ENCODE results near the gene USP46.

Gene USP46

GRCh38 chr4:52648836-52649235 lies 10.3 kb downstream of the USP46 start:
- H3K4me3 ChIP-seq (ENCODE audit: low read length), result no peak overlapping the region
- no peak overlapping the region for H3K27ac ChIP-seq (ENCODE audit: low read depth, low read length)
- H3K4me1 ChIP-seq (ENCODE audit: control insufficient read depth, insufficient read depth, low read length), result peaks cover 2% of the 10 kb centered on the region
- H3K27me3 ChIP-seq (ENCODE audit: control insufficient read depth, insufficient read depth, low read length), result no peaks in the 10 kb centered on the region
- no peaks in the 10 kb centered on the region for H3K36me3 ChIP-seq (ENCODE audit: control insufficient read depth, insufficient read depth, low read length)
- no peak overlapping the region for H3K9ac ChIP-seq (ENCODE audit: low read length)

DNA sequence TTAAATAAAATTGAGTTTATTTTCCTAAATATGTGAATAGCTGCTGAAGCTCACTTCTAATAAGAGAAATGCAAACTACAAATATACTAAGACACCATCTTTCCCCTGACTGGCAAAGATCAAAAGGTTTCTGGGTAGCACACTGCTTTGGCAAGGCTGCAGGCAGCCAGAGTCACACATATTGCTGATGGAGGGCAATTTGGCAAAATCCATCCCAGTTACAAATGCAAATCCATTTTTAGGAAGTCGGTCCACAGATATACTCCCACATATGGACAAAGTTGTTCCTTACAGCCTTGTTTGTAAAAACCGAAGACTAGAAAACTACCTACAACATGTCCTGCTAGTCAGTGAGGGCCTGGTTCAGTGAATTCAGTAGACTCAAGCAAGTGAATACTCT lies 12.4 kb downstream of the USP46 start:
- H3K9ac ChIP-seq (ENCODE audit: low read length), result no peak overlapping the region
- H3K4me1 ChIP-seq (ENCODE audit: control insufficient read depth, insufficient read depth, low read length), result peaks cover 4% of the 10 kb centered on the region
- H3K27me3 ChIP-seq (ENCODE audit: control insufficient read depth, insufficient read depth, low read length), result no peaks in the 10 kb centered on the region
- no peak overlapping the region for H3K4me3 ChIP-seq (ENCODE audit: low read length)
- no peak overlapping the region for H3K27ac ChIP-seq (ENCODE audit: low read depth, low read length)
- no peaks in the 10 kb centered on the region for H3K36me3 ChIP-seq (ENCODE audit: control insufficient read depth, insufficient read depth, low read length)

- Histone ChIP-seq H3K4me3 (ENCODE audit: low read length) (no peak overlapping the region), H3K4me1 (ENCODE audit: control insufficient read depth, insufficient read depth, low read length) (peaks cover 10% of the 10 kb centered on the region), H3K27ac (ENCODE audit: low read depth, low read length) (no peak overlapping the region), H3K27me3 (ENCODE audit: control insufficient read depth, insufficient read depth, low read length) (no peaks in the 10 kb centered on the region), H3K9ac (ENCODE audit: low read length) (no peak overlapping the region), H3K36me3 (ENCODE audit: control insufficient read depth, insufficient read depth, low read length) (no peaks in the 10 kb centered on the region)
Observed at GRCh38 chr4:52646096-52646495, 13.0 kb downstream of the USP46 start.

DNA sequence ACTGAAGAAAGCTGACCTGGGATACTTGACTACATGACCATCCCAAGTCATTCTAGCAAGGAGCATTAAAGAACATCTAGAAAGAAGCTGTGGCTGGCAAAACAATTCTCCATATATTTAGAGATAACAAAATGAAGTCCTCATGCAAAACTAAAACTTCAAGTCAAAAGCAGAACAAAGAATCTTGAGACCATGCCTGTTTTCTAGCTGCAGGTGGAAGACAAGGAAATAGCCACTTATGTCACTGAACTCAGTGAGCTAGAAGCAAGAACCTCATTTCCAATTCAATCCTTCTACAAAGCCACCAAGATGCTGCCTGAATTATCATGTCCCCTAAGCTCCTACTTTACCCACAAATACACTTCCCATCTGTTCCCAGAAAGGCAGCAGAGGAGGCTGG lies 13.8 kb downstream of the USP46 start:
- peaks cover 12% of the 10 kb centered on the region for H3K4me1 ChIP-seq (ENCODE audit: control insufficient read depth, insufficient read depth, low read length)
- H3K27me3 ChIP-seq (ENCODE audit: control insufficient read depth, insufficient read depth, low read length), result no peaks in the 10 kb centered on the region
- H3K27ac ChIP-seq (ENCODE audit: low read depth, low read length), result no peak overlapping the region
- H3K4me3 ChIP-seq (ENCODE audit: low read length), result no peak overlapping the region
- H3K36me3 ChIP-seq (ENCODE audit: control insufficient read depth, insufficient read depth, low read length), result no peaks in the 10 kb centered on the region
- no peak overlapping the region for H3K9ac ChIP-seq (ENCODE audit: low read length)

- H3K9ac ChIP-seq (ENCODE audit: low read length), result no peak overlapping the region
- H3K4me1 ChIP-seq (ENCODE audit: control insufficient read depth, insufficient read depth, low read length), result peaks cover 12% of the 10 kb centered on the region
- no peak overlapping the region for H3K4me3 ChIP-seq (ENCODE audit: low read length)
- no peaks in the 10 kb centered on the region for H3K27me3 ChIP-seq (ENCODE audit: control insufficient read depth, insufficient read depth, low read length)
- H3K36me3 ChIP-seq (ENCODE audit: control insufficient read depth, insufficient read depth, low read length), result no peaks in the 10 kb centered on the region
- H3K27ac ChIP-seq (ENCODE audit: low read depth, low read length), result no peak overlapping the region
Observed at GRCh38 chr4:52643785-52644244, 15.3 kb downstream of the USP46 start.

- Histone ChIP-seq H3K4me3 (ENCODE audit: low read length) (no peak overlapping the region), H3K4me1 (ENCODE audit: control insufficient read depth, insufficient read depth, low read length) (peaks cover 12% of the 10 kb centered on the region), H3K27me3 (ENCODE audit: control insufficient read depth, insufficient read depth, low read length) (no peaks in the 10 kb centered on the region), H3K36me3 (ENCODE audit: control insufficient read depth, insufficient read depth, low read length) (no peaks in the 10 kb centered on the region), H3K9ac (ENCODE audit: low read length) (no peak overlapping the region), H3K27ac (ENCODE audit: low read depth, low read length) (no peak overlapping the region)
Observed at GRCh38 chr4:52643190-52643589, 15.9 kb downstream of the USP46 start.

DNA sequence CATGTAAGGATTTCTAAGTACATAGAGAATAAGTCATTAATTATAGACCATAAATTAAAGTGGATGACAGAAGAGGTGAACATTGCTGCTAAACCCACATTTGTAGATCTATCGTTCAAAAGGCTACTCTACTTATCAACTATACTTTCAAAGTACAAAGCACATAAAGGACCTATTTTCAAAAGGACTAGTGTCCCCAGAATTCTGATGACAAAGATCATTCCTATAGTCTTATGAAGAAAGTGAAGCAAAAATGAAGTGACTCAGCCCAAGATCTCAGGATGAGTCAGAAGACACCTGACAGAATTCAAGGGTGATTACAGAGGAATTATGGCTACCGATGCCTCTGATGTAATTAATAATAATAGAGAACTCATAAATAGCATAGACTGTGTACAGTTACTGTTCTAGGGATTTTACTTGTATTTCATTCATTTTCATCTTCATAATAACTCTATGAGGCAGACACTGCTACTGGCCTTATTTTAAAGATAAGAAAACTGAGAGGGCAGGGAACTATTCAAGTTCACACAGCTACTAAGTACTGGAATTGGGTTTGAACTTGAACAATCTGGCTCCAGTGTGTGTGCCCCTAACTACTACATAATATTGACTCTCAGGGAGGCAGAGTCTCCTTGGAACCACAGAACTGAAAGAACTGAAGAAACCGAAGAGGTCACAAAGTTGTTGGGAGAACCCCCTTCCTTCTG lies 17.1 kb downstream of the USP46 start:
- Histone ChIP-seq H3K27me3 (ENCODE audit: control insufficient read depth, insufficient read depth, low read length) (no peaks in the 10 kb centered on the region), H3K36me3 (ENCODE audit: control insufficient read depth, insufficient read depth, low read length) (no peaks in the 10 kb centered on the region), H3K9ac (ENCODE audit: low read length) (no peak overlapping the region), H3K4me3 (ENCODE audit: low read length) (no peak overlapping the region), H3K27ac (ENCODE audit: low read depth, low read length) (no peak overlapping the region), H3K4me1 (ENCODE audit: control insufficient read depth, insufficient read depth, low read length) (peaks cover 12% of the 10 kb centered on the region)

DNA sequence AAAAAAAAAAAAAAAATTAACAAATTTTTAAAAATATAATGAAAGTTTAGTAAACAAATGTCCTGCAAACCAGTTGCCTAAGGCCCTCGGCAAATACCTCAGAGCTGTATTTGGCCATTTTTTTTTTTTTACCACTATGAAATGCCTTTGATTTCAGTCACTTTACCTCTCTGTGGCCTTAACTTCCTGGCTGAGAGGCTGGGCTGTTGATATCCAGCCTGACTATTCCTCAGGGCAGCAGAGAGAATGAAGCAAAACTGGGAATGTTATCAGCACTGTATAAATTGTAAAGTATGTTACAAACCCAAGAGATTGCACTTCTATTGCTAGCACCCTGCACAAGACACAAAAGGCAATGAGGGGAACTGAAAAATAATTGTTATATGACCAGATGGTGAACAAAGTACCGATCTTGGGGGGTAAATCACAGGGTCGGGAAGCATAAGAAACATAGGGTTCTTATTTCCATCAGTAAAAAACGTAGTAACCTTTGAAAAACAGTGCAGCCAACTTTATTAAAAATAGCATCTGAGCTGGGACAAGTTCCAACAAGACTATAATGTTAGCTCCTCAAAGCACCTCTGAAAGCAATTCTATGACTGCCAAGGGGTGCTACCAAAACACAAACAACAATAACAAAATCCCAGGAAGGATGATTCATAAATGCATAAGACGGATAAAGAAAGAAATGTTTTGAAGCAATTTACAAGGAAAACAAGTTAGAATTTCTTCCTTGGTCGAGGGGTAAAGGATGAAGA lies 18.1 kb downstream of the USP46 start:
- Histone ChIP-seq H3K4me3 (ENCODE audit: low read length) (no peak overlapping the region), H3K36me3 (ENCODE audit: control insufficient read depth, insufficient read depth, low read length) (no peaks in the 10 kb centered on the region), H3K9ac (ENCODE audit: low read length) (no peak overlapping the region), H3K4me1 (ENCODE audit: control insufficient read depth, insufficient read depth, low read length) (peaks cover 12% of the 10 kb centered on the region), H3K27me3 (ENCODE audit: control insufficient read depth, insufficient read depth, low read length) (no peaks in the 10 kb centered on the region), H3K27ac (ENCODE audit: low read depth, low read length) (peak overlapping the region; percentile 25)

DNA sequence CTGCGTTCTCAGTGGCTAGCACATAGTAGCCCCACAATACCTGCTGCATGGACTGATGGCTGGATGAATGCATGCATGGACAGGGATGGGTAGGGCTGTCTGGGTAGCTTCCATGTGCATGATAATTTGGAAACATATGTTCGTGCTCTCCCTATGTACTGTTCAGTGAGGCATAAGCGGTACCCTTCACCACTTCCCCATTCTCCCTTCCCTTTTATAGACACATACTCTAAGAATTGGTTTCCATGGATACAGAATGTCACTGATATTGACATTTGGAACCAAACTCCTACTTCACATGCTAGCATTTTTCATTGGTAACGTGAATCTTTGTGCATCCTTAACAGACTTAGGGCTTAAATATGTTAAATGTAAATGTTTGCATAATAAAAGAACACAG lies 20.4 kb downstream of the USP46 start:
- Histone ChIP-seq H3K4me1 (ENCODE audit: control insufficient read depth, insufficient read depth, low read length) (peaks cover 9% of the 10 kb centered on the region), H3K36me3 (ENCODE audit: control insufficient read depth, insufficient read depth, low read length) (no peaks in the 10 kb centered on the region), H3K27me3 (ENCODE audit: control insufficient read depth, insufficient read depth, low read length) (no peaks in the 10 kb centered on the region), H3K9ac (ENCODE audit: low read length) (no peak overlapping the region), H3K27ac (ENCODE audit: low read depth, low read length) (no peak overlapping the region), H3K4me3 (ENCODE audit: low read length) (no peak overlapping the region)

- no peak overlapping the region for H3K4me3 ChIP-seq (ENCODE audit: low read length)
- no peaks in the 10 kb centered on the region for H3K36me3 ChIP-seq (ENCODE audit: control insufficient read depth, insufficient read depth, low read length)
- peaks cover 9% of the 10 kb centered on the region for H3K4me1 ChIP-seq (ENCODE audit: control insufficient read depth, insufficient read depth, low read length)
- no peak overlapping the region for H3K27ac ChIP-seq (ENCODE audit: low read depth, low read length)
- H3K9ac ChIP-seq (ENCODE audit: low read length), result no peak overlapping the region
- H3K27me3 ChIP-seq (ENCODE audit: control insufficient read depth, insufficient read depth, low read length), result no peaks in the 10 kb centered on the region
Observed at GRCh38 chr4:52637116-52637515, 22.0 kb downstream of the USP46 start.

- no peaks in the 10 kb centered on the region for H3K4me1 ChIP-seq (ENCODE audit: control insufficient read depth, insufficient read depth, low read length)
Observed at GRCh38 chr4:52635560-52635959, 23.5 kb downstream of the USP46 start.

DNA sequence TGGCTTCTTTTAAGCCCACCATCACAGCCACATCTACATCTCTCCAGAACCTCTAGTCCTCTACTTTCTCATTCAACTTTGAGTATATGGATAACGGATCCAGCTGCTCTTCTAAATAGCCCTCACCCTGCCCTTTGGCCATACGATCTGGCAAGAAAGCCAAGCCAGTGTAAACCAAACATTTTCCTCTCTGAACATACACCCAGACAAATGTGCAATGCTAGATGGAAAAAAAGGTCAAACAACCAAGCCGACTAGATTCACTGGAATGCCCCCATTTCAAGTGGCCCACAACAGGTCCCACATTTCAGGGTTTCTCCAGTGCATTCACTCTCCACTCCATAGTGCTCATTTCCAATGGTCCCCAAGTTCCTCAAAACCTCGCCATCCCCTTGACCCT lies 24.0 kb downstream of the USP46 start:
- H3K4me1 ChIP-seq (ENCODE audit: control insufficient read depth, insufficient read depth, low read length), result no peaks in the 10 kb centered on the region
- H3K27ac ChIP-seq (ENCODE audit: low read depth, low read length), result no peak overlapping the region
- H3K4me3 ChIP-seq (ENCODE audit: low read length), result no peak overlapping the region
- no peaks in the 10 kb centered on the region for H3K27me3 ChIP-seq (ENCODE audit: control insufficient read depth, insufficient read depth, low read length)
- H3K36me3 ChIP-seq (ENCODE audit: control insufficient read depth, insufficient read depth, low read length), result no peaks in the 10 kb centered on the region
- H3K9ac ChIP-seq (ENCODE audit: low read length), result no peak overlapping the region

More at GRCh38 chr4:52635560-52635959, 23.5 kb downstream of the USP46 start:
- H3K4me3 ChIP-seq (ENCODE audit: low read length), result no peak overlapping the region
- no peak overlapping the region for H3K27ac ChIP-seq (ENCODE audit: low read depth, low read length)
- no peaks in the 10 kb centered on the region for H3K36me3 ChIP-seq (ENCODE audit: control insufficient read depth, insufficient read depth, low read length)
- no peak overlapping the region for H3K9ac ChIP-seq (ENCODE audit: low read length)
- no peaks in the 10 kb centered on the region for H3K27me3 ChIP-seq (ENCODE audit: control insufficient read depth, insufficient read depth, low read length)

DNA sequence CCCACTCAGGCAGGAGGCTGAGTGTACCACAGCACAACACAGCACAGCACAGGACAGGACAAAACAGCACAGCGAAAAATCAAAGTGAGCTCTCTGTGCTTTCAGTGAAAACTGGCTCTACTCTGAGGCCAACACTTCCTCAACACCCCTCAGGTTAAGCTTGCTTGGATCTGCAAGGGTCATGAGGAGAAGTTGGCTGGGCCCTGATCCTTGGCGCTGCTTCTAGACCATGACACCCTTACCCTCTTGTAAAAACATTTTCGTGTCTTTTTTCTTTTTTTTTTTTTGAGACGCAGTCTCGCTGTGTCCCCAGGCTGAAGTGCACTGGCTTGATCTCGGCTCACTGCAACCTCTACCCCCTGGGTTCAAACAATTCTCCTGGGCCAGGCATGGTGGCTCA lies 25.3 kb downstream of the USP46 start:
- no peaks in the 10 kb centered on the region for H3K4me1 ChIP-seq (ENCODE audit: control insufficient read depth, insufficient read depth, low read length)
- H3K9ac ChIP-seq (ENCODE audit: low read length), result no peak overlapping the region

More for the DNA sequence above, 25.3 kb downstream of the USP46 start:
- no peaks in the 10 kb centered on the region for H3K36me3 ChIP-seq (ENCODE audit: control insufficient read depth, insufficient read depth, low read length)
- H3K27me3 ChIP-seq (ENCODE audit: control insufficient read depth, insufficient read depth, low read length), result no peaks in the 10 kb centered on the region
- no peak overlapping the region for H3K27ac ChIP-seq (ENCODE audit: low read depth, low read length)
- H3K4me3 ChIP-seq (ENCODE audit: low read length), result no peak overlapping the region

Measured in rectal smooth muscle tissue (tissue), 1 donor.